SK-N-SH treated with all-trans-retinoic acid at 6 μM for 48 hours (cell line): ENCODE measurements around the gene GTF3A.

Source experiments
- ATAC-seq: fragments of 200-7000 bp; cut with Tn5 transposase; 3 replicates; pipeline ENCODE4 v1.9.1; 2020; ENCODE audit warnings: mild to moderate bottlenecking, moderate library complexity
- BACH2 ChIP-seq: fragments of 250-450 bp; sonication (Bioruptor Pico); IDR thresholded peaks from 2 replicates; pipeline ENCODE4 v1.9.0; 2021; ENCODE audit warnings: mild to moderate bottlenecking, borderline replicate concordance
- CREB5 ChIP-seq: fragments of 250-450 bp; sonication (Bioruptor Pico); IDR thresholded peaks from 2 replicates; pipeline ENCODE4 v1.5.1; 2020; ENCODE audit warnings: low read depth, mild to moderate bottlenecking, moderate library complexity
- CSDC2 ChIP-seq: fragments of 250-450 bp; sonication (Bioruptor Pico); IDR thresholded peaks from 2 replicates; pipeline ENCODE4 v1.5.0; 2020; ENCODE audit warnings: mild to moderate bottlenecking, moderate library complexity
- CSRNP3 ChIP-seq: fragments of 250-450 bp; sonication (Bioruptor Pico); IDR thresholded peaks from 2 replicates; pipeline ENCODE4 v1.5.1; 2021; ENCODE audit warnings: mild to moderate bottlenecking, moderate library complexity
- GLIS3 ChIP-seq: fragments of 250-450 bp; sonication (Bioruptor Pico); IDR thresholded peaks from 2 replicates; pipeline ENCODE4 v1.5.0; 2020; ENCODE audit warnings: mild to moderate bottlenecking, moderate library complexity
- ISL1 ChIP-seq: fragments of 250-450 bp; sonication (Bioruptor Pico); IDR thresholded peaks from 2 replicates; pipeline ENCODE4 v2.1.2; 2022; ENCODE audit warnings: mild to moderate bottlenecking, moderate library complexity
- OSR1 ChIP-seq: fragments of 250-450 bp; sonication (Bioruptor Pico); IDR thresholded peaks from 2 replicates; pipeline ENCODE4 v1.8.0; 2022; ENCODE audit warnings: moderate library complexity, mild to moderate bottlenecking, inconsistent platforms
- PATZ1 ChIP-seq: fragments of 250-450 bp; sonication (Bioruptor Pico); IDR thresholded peaks from 2 replicates; pipeline ENCODE4 v1.8.0; 2020; ENCODE audit warnings: mild to moderate bottlenecking, moderate library complexity, borderline replicate concordance
- PPARA ChIP-seq: fragments of 250-450 bp; sonication (Bioruptor Pico); IDR thresholded peaks from 2 replicates; pipeline ENCODE4 v1.5.0; 2020; ENCODE audit warnings: mild to moderate bottlenecking, borderline replicate concordance
- RARB ChIP-seq: fragments of 250-450 bp; sonication (Bioruptor Pico); IDR thresholded peaks from 2 replicates; pipeline ENCODE4 v1.8.0; 2021; ENCODE audit warnings: mild to moderate bottlenecking, moderate library complexity
- TCF4 ChIP-seq: fragments of 250-450 bp; sonication (Bioruptor Pico); IDR thresholded peaks from 2 replicates; pipeline ENCODE4 v1.8.0; 2021; ENCODE audit warnings: mild to moderate bottlenecking, moderate library complexity, borderline replicate concordance
- TSHZ2 ChIP-seq: fragments of 250-450 bp; sonication (Bioruptor Pico); IDR thresholded peaks from 2 replicates; pipeline ENCODE4 v1.5.0; 2020; ENCODE audit warnings: mild to moderate bottlenecking, moderate library complexity
- ZC3H10 ChIP-seq: fragments of 250-450 bp; sonication (Bioruptor Pico); IDR thresholded peaks from 2 replicates; pipeline ENCODE4 v1.5.1; 2021; ENCODE audit warnings: mild to moderate bottlenecking, moderate library complexity
- ZFP3 ChIP-seq: fragments of 250-450 bp; sonication (Bioruptor Pico); IDR thresholded peaks from 2 replicates; pipeline ENCODE4 v1.5.0; 2020; ENCODE audit warnings: mild to moderate bottlenecking, moderate library complexity
- ZFP30 ChIP-seq: fragments of 450-650 bp; formaldehyde crosslinking; IDR thresholded peaks from 2 replicates; pipeline ENCODE4 v1.5.0; 2022; ENCODE audit warnings: mild to moderate bottlenecking, moderate library complexity
- ZNF565 ChIP-seq: fragments of 450-650 bp; formaldehyde crosslinking; conservative IDR thresholded peaks from 2 replicates; pipeline ENCODE4 v1.5.0; 2020; ENCODE audit warnings: low read depth, mild to moderate bottlenecking, moderate library complexity
- ZNF70 ChIP-seq: fragments of 450-650 bp; formaldehyde crosslinking; IDR thresholded peaks from 2 replicates; pipeline ENCODE4 v1.5.0; 2020; ENCODE audit warnings: mild to moderate bottlenecking, moderate library complexity
- ZNF8 ChIP-seq: fragments of 450-650 bp; formaldehyde crosslinking; IDR thresholded peaks from 2 replicates; pipeline ENCODE4 v1.5.0; 2020; ENCODE audit warnings: mild to moderate bottlenecking, moderate library complexity

GTF3A gene

GRCh38 chr13:27432611-27433210, 8.3 kb downstream of the GTF3A start:
- no peak for ATAC-seq
- no peak for TF ChIP-seq ZFP30 (CRISPR knock-in tag)
- TF ChIP-seq PATZ1 (CRISPR knock-in tag) = no peak
- no peak for TF ChIP-seq RARB (CRISPR knock-in tag)
- TF ChIP-seq TCF4 (CRISPR knock-in tag) = no peak
- TF ChIP-seq ZFP3 (CRISPR knock-in tag) = no peak
- no peak for TF ChIP-seq BACH2
- no peak for TF ChIP-seq ZNF70 (CRISPR knock-in tag)
- no peak for TF ChIP-seq ISL1 (CRISPR knock-in tag)
- TF ChIP-seq ZNF8 (CRISPR knock-in tag) = no peak
- TF ChIP-seq CSDC2 (CRISPR knock-in tag) = no peak
- no peak for TF ChIP-seq OSR1
- TF ChIP-seq TSHZ2 = no peak
- no peak for TF ChIP-seq GLIS3 (CRISPR knock-in tag)
- TF ChIP-seq CSRNP3 (CRISPR knock-in tag) = no peak
- no peak for TF ChIP-seq CREB5
- TF ChIP-seq ZC3H10 = no peak
- TF ChIP-seq ZNF565 (CRISPR knock-in tag) = no peak
- no peak for TF ChIP-seq PPARA
- TF ChIP-seq, all 23 proteins: peak for 0

GRCh38 chr13:27437126-27437525, 12.7 kb downstream of the GTF3A start:
- ATAC-seq = no peak
- TF ChIP-seq PPARA (no peak), ZC3H10 (no peak), ZNF565 (CRISPR knock-in tag) (no peak), RARB (CRISPR knock-in tag) (no peak), BACH2 (no peak), ZFP30 (CRISPR knock-in tag) (no peak), TSHZ2 (no peak), CSRNP3 (CRISPR knock-in tag) (no peak), PATZ1 (CRISPR knock-in tag) (no peak)
- TF ChIP-seq, all 23 proteins: peak for 0
